Osteoblast (primary cell): Measurements from ENCODE around the gene AGBL1. TPM values are rescaled to one million over a fixed set of nuclear protein-coding genes. Genes with fewer than 3 reads are reported as not detected.

ENCODE experiments used
- DNase-seq: peaks from one replicate; pipeline ENCODE4 v3.0.0; 2011; ENCODE audit warnings: low spot score, mixed read lengths; ENCODE audit not compliant: insufficient read length; ENCODE audit errors: missing footprints
- H2AFZ ChIP-seq: 2 replicates; pipeline ENCODE4 v1.6.0; 2011; ENCODE audit warnings: mild to moderate bottlenecking, low read length
- H3K27ac ChIP-seq: 2 replicates; pipeline ENCODE4 v1.5.1; 2011; ENCODE audit warnings: mild to moderate bottlenecking, low read depth, low read length, moderate library complexity
- H3K27me3 ChIP-seq: 2 replicates; pipeline ENCODE4 v1.6.0; 2012; ENCODE audit warnings: mild to moderate bottlenecking, control low read depth, inconsistent platforms, low read length, moderate library complexity; ENCODE audit not compliant: insufficient read depth
- H3K36me3 ChIP-seq: 2 replicates; pipeline ENCODE4 v1.5.1; 2011; ENCODE audit warnings: mild to moderate bottlenecking, low read length, control low read depth, moderate library complexity; ENCODE audit not compliant: insufficient read depth
- H3K4me1 ChIP-seq: 2 replicates; pipeline ENCODE4 v1.5.1; 2011; ENCODE audit warnings: mild to moderate bottlenecking, low read length, control low read depth, moderate library complexity; ENCODE audit not compliant: insufficient read depth
- H3K4me2 ChIP-seq: 2 replicates; pipeline ENCODE4 v1.6.0; 2011; ENCODE audit warnings: mild to moderate bottlenecking, low read length; ENCODE audit not compliant: insufficient read depth
- H3K4me3 ChIP-seq: fragments of 200-600 bp; sonication (generic); 3 replicates; pipeline ENCODE4 v1.5.1; 2012; ENCODE audit warnings: mild to moderate bottlenecking, low read length, inconsistent platforms; ENCODE audit not compliant: insufficient read depth
- H3K79me2 ChIP-seq: 2 replicates; pipeline ENCODE4 v1.6.0; 2012; ENCODE audit warnings: mild to moderate bottlenecking, low read length, control low read depth, inconsistent platforms; ENCODE audit not compliant: insufficient read depth
- H3K9me3 ChIP-seq: 2 replicates; pipeline ENCODE4 v1.5.1; 2011; ENCODE audit warnings: low read depth, low read length, control low read depth
- H4K20me1 ChIP-seq: 2 replicates; pipeline ENCODE4 v1.6.0; 2012; ENCODE audit warnings: mild to moderate bottlenecking, low read length, control low read depth; ENCODE audit not compliant: insufficient read depth
- total RNA-seq: library from RNA; depleted of rRNA; stranded (reverse); fragments of >200 nt; gene quantifications from 2 replicates; pipeline ENCODE4 v1.2.3, GENCODE V29; 2012
- TF ChIP-seq, protein P1 (sequence below): IDR thresholded peaks from 2 replicates; pipeline ENCODE4 v1.5.1; 2011; ENCODE audit warnings: mild to moderate bottlenecking, low read depth, low read length, moderate library complexity; ENCODE audit errors: extremely low read depth

The AGBL1 gene
- total RNA-seq, 1 donor = not detected

DNA sequence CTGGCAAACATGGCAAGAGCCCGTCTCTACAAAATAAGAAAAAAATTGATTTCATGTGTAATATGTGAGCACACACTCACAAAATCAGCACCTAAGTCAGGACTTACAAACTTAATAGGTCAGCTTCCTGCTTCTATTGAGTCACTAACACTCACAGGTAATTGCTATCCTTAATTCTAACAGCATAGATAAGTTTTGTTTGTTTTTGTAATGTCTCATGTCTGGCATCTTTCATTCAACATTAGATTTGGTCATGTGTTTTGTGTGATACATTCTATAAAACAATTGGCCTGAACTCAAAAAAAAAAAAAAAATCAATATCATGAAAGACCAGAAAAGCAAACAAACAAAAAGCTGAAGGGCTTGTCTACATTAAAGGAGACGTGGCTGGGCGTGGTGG lies 564.7 kb downstream of the AGBL1 start:
- DNase-seq = no peak
- Histone ChIP-seq H3K9me3 (no peaks in the 10 kb centered on the region), H3K4me2 (no peak overlapping the region), H3K4me3 (no peak overlapping the region), H3K27ac (no peak overlapping the region), H3K27me3 (no peaks in the 10 kb centered on the region), H4K20me1 (no peaks in the 10 kb centered on the region), H3K79me2 (no peaks in the 10 kb centered on the region), H3K36me3 (no peaks in the 10 kb centered on the region), H3K4me1 (no peaks in the 10 kb centered on the region), H2AFZ (no peak overlapping the region)
- TF ChIP-seq, protein P1, sequence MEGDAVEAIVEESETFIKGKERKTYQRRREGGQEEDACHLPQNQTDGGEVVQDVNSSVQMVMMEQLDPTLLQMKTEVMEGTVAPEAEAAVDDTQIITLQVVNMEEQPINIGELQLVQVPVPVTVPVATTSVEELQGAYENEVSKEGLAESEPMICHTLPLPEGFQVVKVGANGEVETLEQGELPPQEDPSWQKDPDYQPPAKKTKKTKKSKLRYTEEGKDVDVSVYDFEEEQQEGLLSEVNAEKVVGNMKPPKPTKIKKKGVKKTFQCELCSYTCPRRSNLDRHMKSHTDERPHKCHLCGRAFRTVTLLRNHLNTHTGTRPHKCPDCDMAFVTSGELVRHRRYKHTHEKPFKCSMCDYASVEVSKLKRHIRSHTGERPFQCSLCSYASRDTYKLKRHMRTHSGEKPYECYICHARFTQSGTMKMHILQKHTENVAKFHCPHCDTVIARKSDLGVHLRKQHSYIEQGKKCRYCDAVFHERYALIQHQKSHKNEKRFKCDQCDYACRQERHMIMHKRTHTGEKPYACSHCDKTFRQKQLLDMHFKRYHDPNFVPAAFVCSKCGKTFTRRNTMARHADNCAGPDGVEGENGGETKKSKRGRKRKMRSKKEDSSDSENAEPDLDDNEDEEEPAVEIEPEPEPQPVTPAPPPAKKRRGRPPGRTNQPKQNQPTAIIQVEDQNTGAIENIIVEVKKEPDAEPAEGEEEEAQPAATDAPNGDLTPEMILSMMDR = no peak

DNA sequence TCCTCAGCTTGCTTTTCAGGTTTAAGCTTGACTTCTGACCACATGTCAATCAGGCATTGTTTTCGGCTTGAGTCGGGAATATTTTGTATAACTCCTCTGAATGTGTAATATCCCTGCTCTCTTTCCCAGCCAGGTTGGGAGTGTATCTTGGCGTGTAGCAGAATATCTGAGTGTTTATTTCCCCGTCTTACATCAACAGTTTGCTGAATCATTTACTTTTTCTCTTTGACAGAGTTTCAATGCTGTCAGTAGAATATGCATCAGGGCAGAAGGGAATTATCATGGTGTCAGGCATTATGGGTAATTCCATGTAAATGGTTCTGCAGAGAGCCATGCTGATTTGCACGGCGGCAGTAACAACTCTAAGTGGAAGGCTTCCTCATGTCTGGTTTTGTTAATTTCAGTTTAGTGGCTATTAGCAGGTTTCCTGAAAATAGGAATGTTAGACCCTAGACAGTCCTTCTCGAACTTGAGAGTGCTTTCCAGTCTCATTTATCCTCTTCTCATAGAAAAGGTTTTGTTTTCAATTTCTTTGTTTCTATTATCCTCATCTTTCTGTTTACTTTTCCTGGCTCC lies 566.3 kb downstream of the AGBL1 start:
- H3K4me2 ChIP-seq = no peak overlapping the region
- no peaks in the 10 kb centered on the region for H3K9me3 ChIP-seq
- H4K20me1 ChIP-seq = no peaks in the 10 kb centered on the region
- H3K79me2 ChIP-seq = no peaks in the 10 kb centered on the region
- H2AFZ ChIP-seq = no peak overlapping the region
- TF ChIP-seq, protein P1 = no peak
- H3K27ac ChIP-seq = no peak overlapping the region
- H3K36me3 ChIP-seq = no peaks in the 10 kb centered on the region
- H3K27me3 ChIP-seq = no peaks in the 10 kb centered on the region
- no peak for DNase-seq
- no peaks in the 10 kb centered on the region for H3K4me1 ChIP-seq
- H3K4me3 ChIP-seq = no peak overlapping the region

DNA sequence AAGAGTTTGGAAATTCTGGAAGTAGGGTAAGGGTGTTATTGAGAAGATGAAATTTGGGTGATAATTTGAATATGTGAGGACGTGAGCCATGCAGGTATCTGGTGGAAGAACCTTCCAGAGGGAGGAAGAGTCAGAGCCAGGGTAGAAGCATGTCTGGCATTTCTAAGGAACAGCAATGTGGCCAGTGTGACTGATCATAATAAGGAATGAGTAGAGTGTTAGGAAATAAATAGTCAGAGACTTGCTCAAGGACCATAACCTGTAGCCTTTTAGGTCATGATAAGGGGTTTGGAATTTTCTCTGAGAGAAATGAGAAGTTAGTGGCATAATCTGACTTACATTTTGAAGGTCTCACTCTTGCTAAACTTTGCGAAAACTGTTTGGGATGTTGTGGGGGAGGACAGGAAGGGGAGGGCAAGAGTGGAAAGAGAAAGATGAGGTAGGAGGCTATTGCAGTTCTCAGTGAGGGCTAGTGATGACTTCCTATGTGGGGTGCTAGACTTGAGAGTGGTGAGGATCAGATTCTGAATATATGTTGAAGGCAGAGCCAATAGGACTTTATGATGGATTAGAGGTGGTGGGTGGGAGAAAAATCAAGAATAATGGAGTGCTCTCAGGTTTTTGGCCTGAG lies 568.3 kb downstream of the AGBL1 start:
- no peak overlapping the region for H2AFZ ChIP-seq
- no peaks in the 10 kb centered on the region for H3K4me1 ChIP-seq
- H4K20me1 ChIP-seq = no peaks in the 10 kb centered on the region
- no peak overlapping the region for H3K27ac ChIP-seq
- TF ChIP-seq, protein P1 = no peak
- H3K4me3 ChIP-seq = no peak overlapping the region
- no peak overlapping the region for H3K4me2 ChIP-seq
- no peaks in the 10 kb centered on the region for H3K79me2 ChIP-seq
- no peaks in the 10 kb centered on the region for H3K27me3 ChIP-seq
- no peaks in the 10 kb centered on the region for H3K36me3 ChIP-seq
- no peaks in the 10 kb centered on the region for H3K9me3 ChIP-seq
- DNase-seq = no peak

DNA sequence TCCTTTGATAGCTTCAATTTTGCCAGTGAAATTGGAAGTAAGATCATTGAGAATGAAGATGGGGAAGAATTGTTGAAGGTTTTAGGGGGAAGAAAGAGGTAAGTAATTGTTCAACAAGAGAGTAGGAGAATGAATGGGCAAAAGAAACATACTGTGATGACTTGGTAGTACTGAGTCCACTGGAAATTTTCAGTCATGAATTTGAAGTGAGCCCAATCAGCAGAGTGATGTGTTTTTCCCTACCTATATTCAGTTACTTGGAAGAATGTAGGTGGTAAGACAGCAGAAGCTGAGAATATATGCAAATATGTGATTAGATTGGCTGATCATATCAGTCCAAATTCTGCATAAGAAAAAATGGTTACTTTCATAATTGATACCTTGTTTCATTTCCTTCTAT lies 569.6 kb downstream of the AGBL1 start:
- Histone ChIP-seq H3K27ac (no peak overlapping the region), H3K79me2 (no peaks in the 10 kb centered on the region), H3K4me1 (no peaks in the 10 kb centered on the region), H3K4me2 (no peak overlapping the region), H3K4me3 (no peak overlapping the region), H3K27me3 (no peaks in the 10 kb centered on the region), H3K36me3 (no peaks in the 10 kb centered on the region), H4K20me1 (no peaks in the 10 kb centered on the region), H2AFZ (no peak overlapping the region), H3K9me3 (no peaks in the 10 kb centered on the region)
- DNase-seq = no peak
- TF ChIP-seq, protein P1 = no peak
